H1 (cell line): ENCODE data around the gene ANKRD29. TPM values are rescaled to one million over a fixed set of nuclear protein-coding genes. Genes with fewer than 3 reads are reported as not detected.

Experiments
- BCL11A ChIP-seq, 2 experiments: IDR thresholded peaks; one replicate each; pipeline ENCODE4 v1.6.1; 2011; ENCODE audit warnings: low read depth in 2 of 2, low read length in 2 of 2, mild to moderate bottlenecking in 2 of 2
- CHD7 ChIP-seq: fragments of 300-600 bp; sonication (generic); IDR thresholded peaks from 2 replicates; pipeline ENCODE4 v1.7.1; 2012; ENCODE audit warnings: low read length, moderate library complexity, mild to moderate bottlenecking, inconsistent platforms; ENCODE audit not compliant: insufficient replicate concordance
- CTCF ChIP-seq, 3 experiments: IDR thresholded peaks; 1 replicate in 2 of 3; 2 replicates in 1 of 3; pipeline versions ENCODE4 v1.5.1 to v1.6.1; 2011; ENCODE audit warnings: low read length in 3 of 3, mild to moderate bottlenecking in 3 of 3, inconsistent platforms in 2 of 3, low read depth in 1 of 3, moderate library complexity in 1 of 3; ENCODE audit not compliant: insufficient read depth in 1 of 3; ENCODE audit errors: control extremely low read depth in 1 of 3
- FOSL1 ChIP-seq: IDR thresholded peaks from 2 replicates; pipeline ENCODE4 v1.6.1; 2011; ENCODE audit warnings: mild to moderate bottlenecking, low read depth, low read length, moderate library complexity; ENCODE audit not compliant: insufficient read depth
- POLR2AphosphoS5 ChIP-seq: IDR thresholded peaks from 2 replicates; pipeline ENCODE4 v1.6.1; 2011; ENCODE audit warnings: low read depth, low read length
- RAD21 ChIP-seq, 2 experiments: IDR thresholded peaks in 1 of 2; conservative IDR thresholded peaks in 1 of 2; 2 replicates each; pipeline ENCODE4 v1.6.1; 2011; ENCODE audit warnings: low read depth in 2 of 2, low read length in 2 of 2, improper control_type of control experiment in 1 of 2, inconsistent platforms in 1 of 2, mild to moderate bottlenecking in 1 of 2, moderate library complexity in 1 of 2
- SIRT6 ChIP-seq: IDR thresholded peaks from one replicate; pipeline ENCODE4 v1.7.1; 2012; ENCODE audit warnings: low read length, inconsistent platforms
- SIX5 ChIP-seq: IDR thresholded peaks from 2 replicates; pipeline ENCODE4 v1.6.1; 2011; ENCODE audit warnings: mild to moderate bottlenecking, low read depth, low read length
- SRF ChIP-seq: IDR thresholded peaks from 2 replicates; pipeline ENCODE4 v1.6.1; 2011; ENCODE audit warnings: mild to moderate bottlenecking, low read depth, low read length, moderate library complexity
- polyA plus RNA-seq, 7 experiments: library from polyadenylated mRNA; depleted of rRNA in 3 of 7; stranded (reverse) in 5 of 7; unstranded in 2 of 7; fragments of >200 nt in 5 of 7; fragments of 200-250 nt in 2 of 7; gene quantifications; 1 replicate in 5 of 7; 2 replicates in 1 of 7; 4 replicates in 1 of 7; pipeline versions ENCODE4 v1.2.1 to v1.2.3, GENCODE V29; 2011 to 2013; ENCODE audit warnings: missing spikeins in 2 of 7, mixed read lengths in 2 of 7
- total RNA-seq: library from RNA; stranded (reverse); fragmentation: NEBNext Ultra II Directional; extraction: Animal tissue kit (Norgen Biotek cat#: 25700); gene quantifications from 2 replicates; pipeline ENCODE4 v1.2.1, GENCODE V29; 2021

ANKRD29 gene
- total and polyA plus RNA-seq, 2 of the 8 experiments (the other 6 are each of a cell fraction or from before 2014, with no cell fraction given), result 3.0 to 7.3 TPM

- TF ChIP-seq CHD7 (no peak), POLR2AphosphoS5 (no peak), FOSL1 (no peak), SIX5 (no peak), CTCF (IDR thresholded peaks at IDR 0.05; ENCODE audit: control extremely low read depth in 1 of 3, insufficient read depth in 1 of 3, low read depth in 1 of 3, low read length in 3 of 3) (no peak), BCL11A (IDR thresholded peaks at IDR 0.05; ENCODE audit: low read depth in 2 of 2, low read length in 2 of 2) (no peak), RAD21 (IDR thresholded peaks at IDR 0.05 in 1 of 2, conservative IDR thresholded peaks at IDR 0.05 in 1 of 2; ENCODE audit: low read depth in 2 of 2, low read length in 2 of 2) (no peak), SIRT6 (no peak), SRF (no peak)
Measured at GRCh38 chr18:23587220-23587642, 75.5 kb downstream of the ANKRD29 start (continued).
